ENCODE results near the gene RSPH3. TPM values are rescaled to one million over a fixed set of nuclear protein-coding genes. Genes with fewer than 3 reads are reported as not detected.

Gene RSPH3
- total and polyA plus RNA-seq, 7 experiments from 2014 or later = 1.3 to 3.6 (median 2.4) TPM

- POLR2A ChIA-PET = no interaction called here
- H3K27ac Mint-ChIP-seq = no peak overlapping the region
- ATAC-seq = no peak
Observed at GRCh38 chr6:158941246-158941645, 58.8 kb downstream of the RSPH3 start.

GRCh38 chr6:158939255-158940159 lies 60.5 kb downstream of the RSPH3 start:
- peak; percentile 53 for ATAC-seq
- Histone ChIP-seq H3K36me3 (ENCODE audit: control insufficient read depth in 2 of 3, insufficient read depth in 3 of 3, low read length in 3 of 3) (no peaks in the 10 kb centered on the region), H3K27me3 (ENCODE audit: control insufficient read depth in 2 of 2, insufficient read depth in 2 of 2, low read length in 2 of 2) (no peaks in the 10 kb centered on the region), H3K27ac (ENCODE audit: low read depth, low read length) (no peak overlapping the region), H3K4me1 (ENCODE audit: control insufficient read depth in 2 of 2, insufficient read depth in 2 of 2, low read length in 2 of 2) (peaks cover 0 to 4% of the 10 kb centered on the region in 2 donors), H3K4me3 (ENCODE audit: low read length) (peak overlapping the region; percentile 39), H3K9me3 (ENCODE audit: control insufficient read depth in 2 of 3, low read length in 3 of 3) (no peaks in the 10 kb centered on the region)
- peaks cover 0 to 39% (median 7%) of the 10 kb centered on the region in 5 donors for H3K27me3 Mint-ChIP-seq
- H3K27ac Mint-ChIP-seq = peak overlapping the region in 6 of 9 donors; percentile 16 to 96 (median 56)
- H3K9me3 Mint-ChIP-seq = peaks cover 0 to 15% (median 7%) of the 10 kb centered on the region in 11 donors
- ChIA-PET POLR2A (interaction anchor here (0.6 to 1.4 kb wide), 2 partner anchors 70 to 168 kb away, joined by 4 to 6 read pairs; no protein-coding TSS in a partner anchor), CTCF (interaction anchor here (0.6 to 1.2 kb wide), 2 partner anchors 34 to 237 kb away, joined by 3 to 4 read pairs; no protein-coding TSS in a partner anchor)
- intact Hi-C loops (cut with micrococcal nuclease) = no loop called here
- peaks cover 0 to 8% (median 4%) of the 10 kb centered on the region in 5 donors for H3K36me3 Mint-ChIP-seq
- peaks cover 10 to 18% (median 15%) of the 10 kb centered on the region in 7 donors for H3K4me1 Mint-ChIP-seq
- peak in 4 of 9 donors; percentile 5 to 16 (median 8) for DNase-seq
- peak overlapping the region; percentile 73 to 88 (median 81) for H3K4me3 Mint-ChIP-seq

More at GRCh38 chr6:158941246-158941645, 58.8 kb downstream of the RSPH3 start:
- no peaks in the 10 kb centered on the region for H3K36me3 ChIP-seq (ENCODE audit: control insufficient read depth in 2 of 3, insufficient read depth in 3 of 3, low read length in 3 of 3)
- no peak overlapping the region for H3K27ac ChIP-seq (ENCODE audit: low read depth, low read length)
- H3K9me3 Mint-ChIP-seq = peaks cover 0 to 15% (median 7%) of the 10 kb centered on the region in 11 donors
- H3K27me3 Mint-ChIP-seq = peaks cover 0 to 45% (median 7%) of the 10 kb centered on the region in 5 donors
- H3K4me3 Mint-ChIP-seq = no peak overlapping the region
- peaks cover 0 to 8% (median 4%) of the 10 kb centered on the region in 5 donors for H3K36me3 Mint-ChIP-seq
- no peak overlapping the region for H3K4me3 ChIP-seq (ENCODE audit: low read length)
- H3K27me3 ChIP-seq (ENCODE audit: control insufficient read depth in 2 of 2, insufficient read depth in 2 of 2, low read length in 2 of 2) = no peaks in the 10 kb centered on the region
- H3K4me1 ChIP-seq (ENCODE audit: control insufficient read depth in 2 of 2, insufficient read depth in 2 of 2, low read length in 2 of 2) = peaks cover 0 to 4% of the 10 kb centered on the region in 2 donors
- CTCF ChIA-PET = interaction anchor here (0.7 kb wide), 1 partner anchor 240 kb away, joined by 3 read pairs; no protein-coding TSS in a partner anchor
- peaks cover 10 to 18% (median 15%) of the 10 kb centered on the region in 7 donors for H3K4me1 Mint-ChIP-seq
- intact Hi-C loops (cut with micrococcal nuclease) = no loop called here
- DNase-seq = no peak
- H3K9me3 ChIP-seq (ENCODE audit: control insufficient read depth in 2 of 3, low read length in 3 of 3) = no peaks in the 10 kb centered on the region

- Mint-ChIP-seq H3K36me3 (peaks cover 0 to 8% (median 4%) of the 10 kb centered on the region in 5 donors), H3K27me3 (peaks cover 0 to 34% (median 7%) of the 10 kb centered on the region in 5 donors), H3K4me3 (peak overlapping the region; percentile 73 to 88 (median 81)), H3K4me1 (peaks cover 10 to 18% (median 15%) of the 10 kb centered on the region in 7 donors), H3K27ac (peak overlapping the region in 3 of 9 donors; percentile 34 to 96 (median 65)), H3K9me3 (peaks cover 0 to 15% (median 7%) of the 10 kb centered on the region in 11 donors)
- ChIA-PET CTCF (interaction anchor here (0.6 to 1.2 kb wide), 2 partner anchors 34 to 111 kb away, joined by 3 read pairs; no protein-coding TSS in a partner anchor), POLR2A (interaction anchor here (1.4 kb wide), 1 partner anchor 69 kb away, joined by 4 read pairs; no protein-coding TSS in a partner anchor)
- H3K4me1 ChIP-seq (ENCODE audit: control insufficient read depth in 2 of 2, insufficient read depth in 2 of 2, low read length in 2 of 2) = peaks cover 0 to 4% of the 10 kb centered on the region in 2 donors
- H3K27ac ChIP-seq (ENCODE audit: low read depth, low read length) = no peak overlapping the region
- DNase-seq = peak in 4 of 9 donors; percentile 10 to 30 (median 16)
- intact Hi-C loops (cut with micrococcal nuclease) = no loop called here
- no peaks in the 10 kb centered on the region for H3K27me3 ChIP-seq (ENCODE audit: control insufficient read depth in 2 of 2, insufficient read depth in 2 of 2, low read length in 2 of 2)
- no peaks in the 10 kb centered on the region for H3K36me3 ChIP-seq (ENCODE audit: control insufficient read depth in 2 of 3, insufficient read depth in 3 of 3, low read length in 3 of 3)
- peak overlapping the region; percentile 39 for H3K4me3 ChIP-seq (ENCODE audit: low read length)
- ATAC-seq = peak; percentile 79
- no peaks in the 10 kb centered on the region for H3K9me3 ChIP-seq (ENCODE audit: control insufficient read depth in 2 of 3, low read length in 3 of 3)
Observed at GRCh38 chr6:158938811-158939254, 61.2 kb downstream of the RSPH3 start.

- ATAC-seq (no peak), DNase-seq (no peak)
- Histone ChIP-seq H3K36me3 (ENCODE audit: control insufficient read depth in 2 of 3, insufficient read depth in 3 of 3, low read length in 3 of 3) (no peaks in the 10 kb centered on the region), H3K27me3 (ENCODE audit: control insufficient read depth in 2 of 2, insufficient read depth in 2 of 2, low read length in 2 of 2) (no peaks in the 10 kb centered on the region), H3K4me3 (ENCODE audit: low read length) (no peak overlapping the region), H3K27ac (ENCODE audit: low read depth, low read length) (no peak overlapping the region), H3K9me3 (ENCODE audit: control insufficient read depth in 2 of 3, low read length in 3 of 3) (no peaks in the 10 kb centered on the region), H3K4me1 (ENCODE audit: control insufficient read depth in 2 of 2, insufficient read depth in 2 of 2, low read length in 2 of 2) (peaks cover 0 to 4% of the 10 kb centered on the region in 2 donors)
- intact Hi-C loops (cut with micrococcal nuclease) = no loop called here
- POLR2A ChIA-PET = interaction anchor here (1.4 kb wide), 1 partner anchor 69 kb away, joined by 4 read pairs; no protein-coding TSS in a partner anchor
- Mint-ChIP-seq H3K27me3 (peaks cover 0 to 33% (median 7%) of the 10 kb centered on the region in 5 donors), H3K4me3 (peak overlapping the region in 8 of 10 donors; percentile 11 to 83 (median 42)), H3K27ac (no peak overlapping the region), H3K4me1 (peaks cover 10 to 18% (median 15%) of the 10 kb centered on the region in 7 donors), H3K36me3 (peaks cover 0 to 7% (median 4%) of the 10 kb centered on the region in 5 donors), H3K9me3 (peaks cover 0 to 12% (median 5%) of the 10 kb centered on the region in 11 donors)
- CTCF ChIA-PET = interaction anchor here (0.6 to 1.2 kb wide), 2 partner anchors 35 to 110 kb away, joined by 3 read pairs; no protein-coding TSS in a partner anchor
Observed at GRCh38 chr6:158938220-158938619, 61.8 kb downstream of the RSPH3 start.

GRCh38 chr6:158934157-158934556 lies 65.8 kb downstream of the RSPH3 start:
- no peaks in the 10 kb centered on the region for H3K27me3 ChIP-seq (ENCODE audit: control insufficient read depth in 2 of 2, insufficient read depth in 2 of 2, low read length in 2 of 2)
- ChIA-PET POLR2A (interaction anchor here (1.0 kb wide), 1 partner anchor 29 kb away, joined by 4 read pairs; no protein-coding TSS in a partner anchor), CTCF (no interaction called here)
- no peak overlapping the region for H3K4me3 ChIP-seq (ENCODE audit: low read length)
- Mint-ChIP-seq H3K36me3 (no peaks in the 10 kb centered on the region), H3K27ac (no peak overlapping the region), H3K4me3 (no peak overlapping the region), H3K27me3 (peaks cover 0 to 13% (median 0%) of the 10 kb centered on the region in 5 donors), H3K4me1 (peaks cover 1 to 10% (median 7%) of the 10 kb centered on the region in 7 donors), H3K9me3 (no peaks in the 10 kb centered on the region)
- peaks cover 0 to 4% of the 10 kb centered on the region in 2 donors for H3K4me1 ChIP-seq (ENCODE audit: control insufficient read depth in 2 of 2, insufficient read depth in 2 of 2, low read length in 2 of 2)
- DNase-seq = no peak
- no peak for ATAC-seq
- H3K27ac ChIP-seq (ENCODE audit: low read depth, low read length) = no peak overlapping the region
- no peaks in the 10 kb centered on the region for H3K36me3 ChIP-seq (ENCODE audit: control insufficient read depth in 2 of 3, insufficient read depth in 3 of 3, low read length in 3 of 3)
- intact Hi-C loops (cut with micrococcal nuclease) = no loop called here
- H3K9me3 ChIP-seq (ENCODE audit: control insufficient read depth in 2 of 3, low read length in 3 of 3) = no peaks in the 10 kb centered on the region

- Histone ChIP-seq H3K36me3 (ENCODE audit: control insufficient read depth in 2 of 3, insufficient read depth in 3 of 3, low read length in 3 of 3) (no peaks in the 10 kb centered on the region), H3K27ac (ENCODE audit: low read depth, low read length) (no peak overlapping the region), H3K9me3 (ENCODE audit: control insufficient read depth in 2 of 3, low read length in 3 of 3) (no peaks in the 10 kb centered on the region), H3K4me1 (ENCODE audit: control insufficient read depth in 2 of 2, insufficient read depth in 2 of 2, low read length in 2 of 2) (no peaks in the 10 kb centered on the region), H3K27me3 (ENCODE audit: control insufficient read depth in 2 of 2, insufficient read depth in 2 of 2, low read length in 2 of 2) (no peaks in the 10 kb centered on the region), H3K4me3 (ENCODE audit: low read length) (no peak overlapping the region)
- ATAC-seq = no peak
- H3K9me3 Mint-ChIP-seq = peaks cover 0 to under 1% (median 0%) of the 10 kb centered on the region in 11 donors
- no peak overlapping the region for H3K4me3 Mint-ChIP-seq
- H3K36me3 Mint-ChIP-seq = peaks cover 0 to under 1% (median 0%) of the 10 kb centered on the region in 5 donors
- no peak overlapping the region for H3K27ac Mint-ChIP-seq
- peaks cover 0 to 14% (median 0%) of the 10 kb centered on the region in 5 donors for H3K27me3 Mint-ChIP-seq
- intact Hi-C loops (cut with micrococcal nuclease) = no loop called here
- peaks cover 0 to 4% (median 0%) of the 10 kb centered on the region in 7 donors for H3K4me1 Mint-ChIP-seq
- ChIA-PET CTCF (no interaction called here), POLR2A (interaction anchor here (1.0 kb wide), 1 partner anchor 28 kb away, joined by 4 read pairs; no protein-coding TSS in a partner anchor)
- DNase-seq = no peak
Observed at GRCh38 chr6:158933079-158933595, 66.9 kb downstream of the RSPH3 start.
